Measurements from ENCODE around the gene HOPX. TPM values are rescaled to one million over a fixed set of nuclear protein-coding genes. Genes with fewer than 3 reads are reported as not detected.

The HOPX gene
- total RNA-seq, 2 donors from 2014 or later, result 12.2 to 117 TPM

GRCh38 chr4:56626963-56627362 is 54.1 kb downstream of the HOPX start:
- H3K27me3 ChIP-seq (replicated peaks; ENCODE audit: insufficient read depth), result no peaks in the 10 kb centered on the region
- H3K9me3 ChIP-seq, result no peaks in the 10 kb centered on the region
- no peak overlapping the region for H3K27ac ChIP-seq
- H3K36me3 ChIP-seq, result no peaks in the 10 kb centered on the region
- TF ChIP-seq POLR2A (IDR thresholded peaks at IDR 0.05) (no peak), CTCF (IDR thresholded peaks at IDR 0.05) (no peak), POLR2AphosphoS5 (IDR thresholded peaks at IDR 0.05) (no peak)
- no peaks in the 10 kb centered on the region for H3K4me1 ChIP-seq (replicated peaks)
- no peak for DNase-seq (ENCODE audit: low spot score)
- 95% methylated on average over 2 of the region's 2 CpGs for WGBS
- intact Hi-C loops (cut with DNase I), result loop anchor here (10.0 kb wide), 1 partner anchor 52 kb away; no protein-coding TSS in a partner anchor
- no peak overlapping the region for H3K4me3 ChIP-seq

- intact Hi-C loops (cut with DNase I), result loop anchor here (10.0 kb wide), 1 partner anchor 52 kb away; no protein-coding TSS in a partner anchor
- no peaks in the 10 kb centered on the region for H3K36me3 ChIP-seq
- H3K4me1 ChIP-seq (replicated peaks), result no peaks in the 10 kb centered on the region
- TF ChIP-seq POLR2A (IDR thresholded peaks at IDR 0.05) (no peak), CTCF (IDR thresholded peaks at IDR 0.05) (no peak), POLR2AphosphoS5 (IDR thresholded peaks at IDR 0.05) (no peak)
- H3K27ac ChIP-seq, result no peak overlapping the region
- no peak overlapping the region for H3K4me3 ChIP-seq
- no peaks in the 10 kb centered on the region for H3K9me3 ChIP-seq
- 86% methylated on average over 1 of the region's 1 CpG for WGBS
- no peaks in the 10 kb centered on the region for H3K27me3 ChIP-seq (replicated peaks; ENCODE audit: insufficient read depth)
- DNase-seq (ENCODE audit: low spot score), result no peak
Measured at GRCh38 chr4:56626420-56626819, 54.7 kb downstream of the HOPX start.

GRCh38 chr4:56622176-56622575 is 58.9 kb downstream of the HOPX start:
- TF ChIP-seq POLR2AphosphoS5 (IDR thresholded peaks at IDR 0.05) (peak; percentile 81), POLR2A (IDR thresholded peaks at IDR 0.05) (no peak), CTCF (IDR thresholded peaks at IDR 0.05) (no peak)
- DNase-seq (ENCODE audit: low spot score), result peak; percentile 54
- 10% methylated on average over 1 of the region's 1 CpG for WGBS
- Histone ChIP-seq H3K27me3 (replicated peaks; ENCODE audit: insufficient read depth) (no peaks in the 10 kb centered on the region), H3K4me3 (no peak overlapping the region), H3K9me3 (no peaks in the 10 kb centered on the region), H3K36me3 (no peaks in the 10 kb centered on the region), H3K4me1 (replicated peaks) (no peaks in the 10 kb centered on the region), H3K27ac (no peak overlapping the region)
- intact Hi-C loops (cut with DNase I), result loop anchor here (10.0 kb wide), 1 partner anchor 47 kb away; no protein-coding TSS in a partner anchor

- no peaks in the 10 kb centered on the region for H3K4me1 ChIP-seq (replicated peaks)
- H3K27me3 ChIP-seq (replicated peaks; ENCODE audit: insufficient read depth), result no peaks in the 10 kb centered on the region
- 33% methylated on average over 1 of the region's 1 CpG for WGBS
- no peak overlapping the region for H3K4me3 ChIP-seq
- no peak for TF ChIP-seq POLR2AphosphoS5 (IDR thresholded peaks at IDR 0.05)
- no peak for TF ChIP-seq CTCF (IDR thresholded peaks at IDR 0.05)
- no peak for TF ChIP-seq POLR2A (IDR thresholded peaks at IDR 0.05)
- peak; percentile 15 for DNase-seq (ENCODE audit: low spot score)
- intact Hi-C loops (cut with DNase I), result loop anchor here (10.0 kb wide), 1 partner anchor 45 kb away; no protein-coding TSS in a partner anchor
- H3K9me3 ChIP-seq, result no peaks in the 10 kb centered on the region
- H3K36me3 ChIP-seq, result no peaks in the 10 kb centered on the region
- H3K27ac ChIP-seq, result no peak overlapping the region
Measured at GRCh38 chr4:56619816-56620215, 61.3 kb downstream of the HOPX start.

GRCh38 chr4:56619160-56619559 is 61.9 kb downstream of the HOPX start:
- WGBS, result 50% methylated on average over 2 of the region's 2 CpGs
- Histone ChIP-seq H3K9me3 (no peaks in the 10 kb centered on the region), H3K27ac (no peak overlapping the region), H3K36me3 (no peaks in the 10 kb centered on the region), H3K4me1 (replicated peaks) (no peaks in the 10 kb centered on the region), H3K4me3 (no peak overlapping the region), H3K27me3 (replicated peaks; ENCODE audit: insufficient read depth) (no peaks in the 10 kb centered on the region)
- DNase-seq (ENCODE audit: low spot score), result no peak
- TF ChIP-seq CTCF (IDR thresholded peaks at IDR 0.05), result no peak
- no peak for TF ChIP-seq POLR2A (IDR thresholded peaks at IDR 0.05)
- TF ChIP-seq POLR2AphosphoS5 (IDR thresholded peaks at IDR 0.05), result no peak
- intact Hi-C loops (cut with DNase I), result no loop called here
